ENCODE results near the gene OTOP3.
"Not testable (repeated sequence)": the region's sequence is repeated elsewhere in the genome, so short reads cannot be mapped to it uniquely, and the experiment has no call there.

Gene OTOP3

GRCh38 chr17:74981979-74982662 is 46.4 kb downstream of the OTOP3 start:
- Histone ChIP-seq H3K27ac (peak overlapping the region; percentile 7), H3K9me3 (no peaks in the 10 kb centered on the region)
- TF ChIP-seq CTCF (IDR thresholded peaks at IDR 0.05): peak; percentile 35

GRCh38 chr17:74982663-74983313 is 47.1 kb downstream of the OTOP3 start:
- H3K4me1 ChIP-seq (ENCODE audit: control insufficient read depth in 1 of 2, insufficient read depth in 1 of 2, low read depth in 1 of 2, low read length in 1 of 2): peaks cover 37 to 39% of the 10 kb centered on the region in 2 experiments
- H3K4me3 ChIP-seq (ENCODE audit: low read depth in 1 of 2, low read length in 1 of 2): peak overlapping the region; percentile 58 to 72
- not testable (repeated sequence) for H3K27ac ChIP-seq, H3K36me3 ChIP-seq, H3K9me3 ChIP-seq
- H3K27me3 ChIP-seq: peaks cover 80% of the 10 kb centered on the region

More at GRCh38 chr17:74981979-74982662, 46.4 kb downstream of the OTOP3 start:
- Histone ChIP-seq H3K4me1 (ENCODE audit: control insufficient read depth in 1 of 2, insufficient read depth in 1 of 2, low read depth in 1 of 2, low read length in 1 of 2) (peaks cover 33% of the 10 kb centered on the region in 2 experiments), H3K4me3 (ENCODE audit: low read depth in 1 of 2, low read length in 1 of 2) (peak overlapping the region; percentile 58 to 72), H3K36me3 (no peaks in the 10 kb centered on the region), H3K27me3 (peaks cover 80% of the 10 kb centered on the region)

GRCh38 chr17:74986206-74986576 is 50.5 kb downstream of the OTOP3 start:
- H3K4me3 ChIP-seq (ENCODE audit: low read depth in 1 of 2, low read length in 1 of 2): no peak overlapping the region
- no peaks in the 10 kb centered on the region for H3K36me3 ChIP-seq
- H3K27me3 ChIP-seq: peaks cover 83% of the 10 kb centered on the region
- H3K27ac ChIP-seq: no peak overlapping the region
- H3K9me3 ChIP-seq: no peaks in the 10 kb centered on the region
- peaks cover 47 to 49% of the 10 kb centered on the region in 2 experiments for H3K4me1 ChIP-seq (ENCODE audit: control insufficient read depth in 1 of 2, insufficient read depth in 1 of 2, low read depth in 1 of 2, low read length in 1 of 2)
- TF ChIP-seq CTCF (IDR thresholded peaks at IDR 0.05): no peak

GRCh38 chr17:74987418-74987908 is 51.8 kb downstream of the OTOP3 start, which contains the start of gene CDR2L:
Gene CDR2L (plus strand): TSS chr17:74987632. CDS start chr17:74988044, 412 bp downstream.
- H3K27me3 ChIP-seq: peaks cover 73% of the 10 kb centered on the region
- no peaks in the 10 kb centered on the region for H3K9me3 ChIP-seq
- H3K27ac ChIP-seq: peak within 1 kb of the TSS; percentile 55
- H3K4me1 ChIP-seq (ENCODE audit: control insufficient read depth in 1 of 2, insufficient read depth in 1 of 2, low read depth in 1 of 2, low read length in 1 of 2): peaks cover 36 to 37% of the 10 kb centered on the region in 2 experiments
- peak; percentile 50 for TF ChIP-seq CTCF (IDR thresholded peaks at IDR 0.05)
- H3K4me3 ChIP-seq (ENCODE audit: low read depth in 1 of 2, low read length in 1 of 2): peak within 1 kb of the TSS; percentile 55 to 63
- H3K36me3 ChIP-seq: no peaks in the 10 kb centered on the region

GRCh38 chr17:74987909-74988711 is 52.4 kb downstream of the OTOP3 start:
- H3K36me3 ChIP-seq: no peaks in the 10 kb centered on the region
- no peaks in the 10 kb centered on the region for H3K9me3 ChIP-seq
- H3K27ac ChIP-seq: no peak overlapping the region
- TF ChIP-seq CTCF (IDR thresholded peaks at IDR 0.05): no peak
- H3K4me1 ChIP-seq (ENCODE audit: control insufficient read depth in 1 of 2, insufficient read depth in 1 of 2, low read depth in 1 of 2, low read length in 1 of 2): peaks cover 34 to 35% of the 10 kb centered on the region in 2 experiments
- peak overlapping the region; percentile 55 to 63 for H3K4me3 ChIP-seq (ENCODE audit: low read depth in 1 of 2, low read length in 1 of 2)
- peaks cover 72% of the 10 kb centered on the region for H3K27me3 ChIP-seq

Data from neutrophil (primary cell).